Liver (tissue), 9 donors: ENCODE results near the gene RICTOR. TPM values are rescaled to one million over a fixed set of nuclear protein-coding genes. Genes with fewer than 3 reads are reported as not detected.

Experiments used
- DNase-seq: peaks from one replicate; pipeline ENCODE4 v3.0.0-alpha.2; 2017; ENCODE audit warnings: low spot score
- H3K27ac ChIP-seq, 2 donors: one replicate each; pipeline ENCODE4 v1.7.0; 2013; ENCODE audit warnings: inconsistent platforms in 2 of 2, low read length in 2 of 2, control low read depth in 1 of 2, low read depth in 1 of 2, mild to moderate bottlenecking in 1 of 2
- H3K27me3 ChIP-seq, 4 donors: one replicate each; pipeline versions ENCODE4 v1.6.1 to v1.7.0; 2013; ENCODE audit warnings: low read length in 3 of 4, inconsistent platforms in 1 of 4, mild to moderate bottlenecking in 1 of 4, moderate library complexity in 1 of 4; ENCODE audit not compliant: control insufficient read depth in 4 of 4, insufficient read depth in 4 of 4
- H3K36me3 ChIP-seq, 4 donors: one replicate each; pipeline versions ENCODE4 v1.6.1 to v1.7.0; 2013; ENCODE audit warnings: low read length in 3 of 4, mild to moderate bottlenecking in 3 of 4, low read depth in 1 of 4, moderate library complexity in 1 of 4; ENCODE audit not compliant: control insufficient read depth in 4 of 4, insufficient read depth in 3 of 4
- H3K4me1 ChIP-seq, 4 donors: one replicate each; pipeline versions ENCODE4 v1.6.1 to v1.7.0; 2013; ENCODE audit warnings: low read length in 3 of 4, mild to moderate bottlenecking in 3 of 4, moderate library complexity in 1 of 4; ENCODE audit not compliant: control insufficient read depth in 4 of 4, insufficient read depth in 4 of 4
- H3K4me3 ChIP-seq, 3 donors: one replicate each; pipeline versions ENCODE4 v1.6.1 to v1.7.0; 2013; ENCODE audit warnings: low read length in 3 of 3, control low read depth in 1 of 3, low read depth in 1 of 3, mild to moderate bottlenecking in 1 of 3
- H3K9ac ChIP-seq, 2 donors: one replicate each; pipeline ENCODE4 v1.7.0; 2013; ENCODE audit warnings: low read length in 2 of 2, mild to moderate bottlenecking in 2 of 2, moderate library complexity in 2 of 2, control low read depth in 1 of 2, low read depth in 1 of 2
- H3K9me3 ChIP-seq, 4 donors: one replicate each; pipeline versions ENCODE4 v1.6.1 to v1.7.0; 2013; ENCODE audit warnings: low read length in 3 of 4; ENCODE audit not compliant: control insufficient read depth in 4 of 4
- CTCF ChIP-seq: fragments of 150-350 bp; IDR thresholded peaks from 2 replicates; pipeline ENCODE4 v1.5.1; 2017; ENCODE audit warnings: improper control_type of control experiment, low read depth, low read length; ENCODE audit not compliant: missing input control
- EGR1 ChIP-seq, 2 donors: IDR thresholded peaks; 2 replicates each; pipeline ENCODE4 v1.6.1; 2016 to 2018; ENCODE audit warnings: antibody characterized with exemption in 2 of 2, low read depth in 2 of 2
- FOXA1 ChIP-seq: IDR thresholded peaks from 2 replicates; pipeline ENCODE4 v1.6.1; 2016; ENCODE audit warnings: antibody characterized with exemption
- GABPA ChIP-seq, 2 donors: IDR thresholded peaks in 1 of 2; conservative IDR thresholded peaks in 1 of 2; 2 replicates each; pipeline ENCODE4 v1.6.1; 2016; ENCODE audit warnings: antibody characterized with exemption in 2 of 2, mild to moderate bottlenecking in 1 of 2, moderate library complexity in 1 of 2
- HNF4G ChIP-seq: IDR thresholded peaks from 2 replicates; pipeline ENCODE4 v1.6.1; 2016; ENCODE audit warnings: antibody characterized with exemption
- JUND ChIP-seq, 2 donors: IDR thresholded peaks; 2 replicates each; pipeline ENCODE4 v1.6.1; 2016; ENCODE audit warnings: antibody characterized with exemption in 2 of 2
- NR2F2 ChIP-seq: IDR thresholded peaks from 2 replicates; pipeline ENCODE4 v1.6.1; 2016; ENCODE audit warnings: antibody characterized with exemption
- RAD21 ChIP-seq, 2 donors: IDR thresholded peaks; 2 replicates each; pipeline ENCODE4 v1.6.1; 2016; ENCODE audit warnings: antibody characterized with exemption in 2 of 2, mild to moderate bottlenecking in 2 of 2
- RXRA ChIP-seq, 2 donors: IDR thresholded peaks; 2 replicates each; pipeline ENCODE4 v1.6.1; 2017 to 2018; ENCODE audit warnings: antibody characterized with exemption in 2 of 2, mild to moderate bottlenecking in 1 of 2
- YY1 ChIP-seq: IDR thresholded peaks from 2 replicates; pipeline ENCODE4 v1.6.1; 2016; ENCODE audit warnings: antibody characterized with exemption, mild to moderate bottlenecking
- ZBTB33 ChIP-seq: IDR thresholded peaks from 2 replicates; pipeline ENCODE4 v1.6.1; 2016; ENCODE audit warnings: antibody characterized with exemption
- WGBS: extraction: QIAGEN DNeasy Blood & Tissue Kit; methylation state at CpG from one replicate; pipeline ENCODE4 v1.1.7; 2013; 5-methylcytosine and 5-hydroxymethylcytosine counted together
- polyA plus RNA-seq, 2 donors: library from polyadenylated mRNA; stranded (reverse) in 1 of 2; unstranded in 1 of 2; fragments of 200-250 nt in 1 of 2; fragments of >200 nt in 1 of 2; fragmentation: Nextera tagmentation in 1 of 2; extraction: Ambion mirVana in 1 of 2; gene quantifications; one replicate each; pipeline versions ENCODE4 v1.2.1 to v1.2.3, GENCODE V29; 2013 to 2015
- total RNA-seq, 2 donors: library from RNA; depleted of rRNA; stranded (reverse); fragments of >200 nt; gene quantifications; one replicate each; pipeline ENCODE4 v1.2.3, GENCODE V29; 2014
- donor health status: healthy.
- donor health status: healthy.
- donor health status: healthy.
- donor health status: healthy.
- donor health status: healthy.

Gene RICTOR
- total and polyA plus RNA-seq, 4 donors: 2.1 to 24.0 (median 15.0) TPM

- TF ChIP-seq FOXA1: no peak
- TF ChIP-seq JUND (IDR thresholded peaks at IDR 0.05): no peak
Observed at GRCh38 chr5:39006650-39007049, 67.5 kb downstream of the RICTOR start (continued).

GRCh38 chr5:39005566-39006232 lies 68.5 kb downstream of the RICTOR start:
- no peak for DNase-seq
- Histone ChIP-seq H3K36me3 (peaks cover 0 to 8% (median 0%) of the 10 kb centered on the region in 4 donors), H3K9ac (no peak overlapping the region), H3K9me3 (no peaks in the 10 kb centered on the region), H3K4me1 (no peaks in the 10 kb centered on the region), H3K27me3 (no peaks in the 10 kb centered on the region), H3K27ac (no peak overlapping the region), H3K4me3 (no peak overlapping the region)
- WGBS: 78% methylated on average over 3 of the region's 3 CpGs
- TF ChIP-seq EGR1 (IDR thresholded peaks at IDR 0.05; ENCODE audit: low read depth in 2 of 2): no peak
- TF ChIP-seq YY1: no peak
- TF ChIP-seq HNF4G: no peak
- no peak for TF ChIP-seq ZBTB33
- TF ChIP-seq NR2F2: no peak
- TF ChIP-seq CTCF: peak; percentile 36
- no peak for TF ChIP-seq RXRA (IDR thresholded peaks at IDR 0.05)
- peak; percentile 82 to 85 for TF ChIP-seq RAD21 (IDR thresholded peaks at IDR 0.05)
- no peak for TF ChIP-seq JUND (IDR thresholded peaks at IDR 0.05)
- no peak for TF ChIP-seq GABPA (IDR thresholded peaks at IDR 0.05 in 1 of 2, conservative IDR thresholded peaks at IDR 0.05 in 1 of 2)

- no peak for TF ChIP-seq JUND (IDR thresholded peaks at IDR 0.05)
- no peak for TF ChIP-seq ZBTB33
- no peak for TF ChIP-seq EGR1 (IDR thresholded peaks at IDR 0.05; ENCODE audit: low read depth in 2 of 2)
- WGBS: 88% methylated on average over 2 of the region's 2 CpGs
Observed at GRCh38 chr5:39001683-39002082, 72.5 kb downstream of the RICTOR start.

More at GRCh38 chr5:39001683-39002082, 72.5 kb downstream of the RICTOR start:
- peaks cover 0 to 11% (median under 1%) of the 10 kb centered on the region in 4 donors for H3K36me3 ChIP-seq
- no peak overlapping the region for H3K27ac ChIP-seq
- H3K4me3 ChIP-seq: no peak overlapping the region
- H3K4me1 ChIP-seq: no peaks in the 10 kb centered on the region
- DNase-seq: no peak
- no peaks in the 10 kb centered on the region for H3K27me3 ChIP-seq
- no peak overlapping the region for H3K9ac ChIP-seq
- no peaks in the 10 kb centered on the region for H3K9me3 ChIP-seq
